SHP77 treated with DMSO at 0.1 percent for 48 hours (cell line): ENCODE results near the gene C1orf159.
"Not testable (repeated sequence)": the region's sequence is repeated elsewhere in the genome, so short reads cannot be mapped to it uniquely, and the experiment has no call there.

Experiments
- DNase-seq: peaks from one replicate; lab custom pipeline; 2025; lab: John Stamatoyannopoulos, UW

Gene C1orf159

GRCh38 chr1:1081311-1082238 is 34.3 kb downstream of the C1orf159 start:
- no peak for DNase-seq

- DNase-seq, result no peak
Observed at GRCh38 chr1:1080951-1081310, 35.0 kb downstream of the C1orf159 start.

GRCh38 chr1:1080122-1080757 is 35.6 kb downstream of the C1orf159 start:
- DNase-seq, result peak; percentile 12

- no peak for DNase-seq
Observed at GRCh38 chr1:1079408-1080121, 36.3 kb downstream of the C1orf159 start.

GRCh38 chr1:1077396-1077795 is 38.5 kb downstream of the C1orf159 start:
- not testable (repeated sequence) for DNase-seq

- no peak for DNase-seq
Observed at GRCh38 chr1:1075148-1075935, 40.5 kb downstream of the C1orf159 start.

- DNase-seq, result no peak
Observed at GRCh38 chr1:1074631-1075147, 41.2 kb downstream of the C1orf159 start.

GRCh38 chr1:1073743-1074587 is 41.9 kb downstream of the C1orf159 start, which contains the start of gene RNF223:
Gene RNF223, minus strand, starts transcription at chr1:1074306. Its CDS starts 1,740 bp downstream, at chr1:1072566.
- DNase-seq, result no peak

- DNase-seq, result no peak
Observed at GRCh38 chr1:1072849-1073742, 42.8 kb downstream of the C1orf159 start.

GRCh38 chr1:1072299-1072848 is 43.5 kb downstream of the C1orf159 start:
- no peak for DNase-seq

GRCh38 chr1:1071486-1072298 is 44.2 kb downstream of the C1orf159 start:
- DNase-seq, result no peak

- DNase-seq, result no peak
Observed at GRCh38 chr1:1069711-1070676, 45.9 kb downstream of the C1orf159 start.

GRCh38 chr1:1069056-1069710 is 46.7 kb downstream of the C1orf159 start:
- peak; percentile 13 for DNase-seq

GRCh38 chr1:1068517-1069055 is 47.3 kb downstream of the C1orf159 start:
- no peak for DNase-seq

GRCh38 chr1:1067860-1068516 is 47.9 kb downstream of the C1orf159 start:
- no peak for DNase-seq
